Omental fat pad (tissue), 4 donors: Measurements from ENCODE around the gene SUCNR1. TPM values are rescaled to one million over a fixed set of nuclear protein-coding genes. Genes with fewer than 3 reads are reported as not detected.

Experiments used
- ATAC-seq: fragments of 150-250 bp; one replicate; pipeline ENCODE4 v1.9.1; 2016; ENCODE audit warnings: mild to moderate bottlenecking, moderate library complexity; ENCODE audit not compliant: low FRiP score
- DNase-seq: peaks from one replicate; pipeline ENCODE4 v3.0.0-alpha.2; 2019; ENCODE audit warnings: low spot score
- total RNA-seq, 4 donors: library from RNA; depleted of rRNA; stranded (reverse); fragments of >200 nt; gene quantifications; one replicate each; pipeline ENCODE4 v1.1.0, GENCODE V29; 2016
- TF ChIP-seq, protein P1 (sequence below), 3 donors: fragments of 450-650 bp; IDR thresholded peaks; one replicate each; pipeline ENCODE4 v1.5.1; 2016 to 2017; ENCODE audit warnings: antibody characterized with exemption in 3 of 3, mild to moderate bottlenecking in 3 of 3, moderate library complexity in 2 of 3

SUCNR1 gene
- total RNA-seq, 4 donors from 2014 or later = 1.1 to 2.8 (median 2.5) TPM

DNA sequence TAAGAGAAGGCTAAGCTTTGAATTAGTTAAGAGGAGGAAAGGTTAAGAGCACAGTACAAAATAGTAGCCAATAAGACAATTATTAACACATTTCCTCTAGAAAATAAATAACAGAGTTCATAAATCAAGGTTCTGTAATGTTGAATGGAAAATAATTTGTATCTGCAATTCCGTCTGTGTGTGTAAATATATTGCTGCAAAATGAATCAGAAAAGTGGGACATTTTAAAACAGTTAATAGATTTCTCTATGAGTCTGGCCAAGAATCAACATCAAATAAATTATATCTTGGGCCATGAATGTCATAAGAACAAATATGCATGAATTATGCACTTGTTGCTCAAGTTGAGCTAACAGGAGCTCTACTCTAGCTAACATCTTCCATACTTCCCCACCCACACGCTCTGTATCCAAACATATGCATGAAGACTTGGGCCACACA, 14.2 kb upstream of the SUCNR1 start:
- TF ChIP-seq, protein P1, sequence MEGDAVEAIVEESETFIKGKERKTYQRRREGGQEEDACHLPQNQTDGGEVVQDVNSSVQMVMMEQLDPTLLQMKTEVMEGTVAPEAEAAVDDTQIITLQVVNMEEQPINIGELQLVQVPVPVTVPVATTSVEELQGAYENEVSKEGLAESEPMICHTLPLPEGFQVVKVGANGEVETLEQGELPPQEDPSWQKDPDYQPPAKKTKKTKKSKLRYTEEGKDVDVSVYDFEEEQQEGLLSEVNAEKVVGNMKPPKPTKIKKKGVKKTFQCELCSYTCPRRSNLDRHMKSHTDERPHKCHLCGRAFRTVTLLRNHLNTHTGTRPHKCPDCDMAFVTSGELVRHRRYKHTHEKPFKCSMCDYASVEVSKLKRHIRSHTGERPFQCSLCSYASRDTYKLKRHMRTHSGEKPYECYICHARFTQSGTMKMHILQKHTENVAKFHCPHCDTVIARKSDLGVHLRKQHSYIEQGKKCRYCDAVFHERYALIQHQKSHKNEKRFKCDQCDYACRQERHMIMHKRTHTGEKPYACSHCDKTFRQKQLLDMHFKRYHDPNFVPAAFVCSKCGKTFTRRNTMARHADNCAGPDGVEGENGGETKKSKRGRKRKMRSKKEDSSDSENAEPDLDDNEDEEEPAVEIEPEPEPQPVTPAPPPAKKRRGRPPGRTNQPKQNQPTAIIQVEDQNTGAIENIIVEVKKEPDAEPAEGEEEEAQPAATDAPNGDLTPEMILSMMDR (IDR thresholded peaks at IDR 0.05) = no peak
- ATAC-seq (peak; percentile 71), DNase-seq (no peak)

DNA sequence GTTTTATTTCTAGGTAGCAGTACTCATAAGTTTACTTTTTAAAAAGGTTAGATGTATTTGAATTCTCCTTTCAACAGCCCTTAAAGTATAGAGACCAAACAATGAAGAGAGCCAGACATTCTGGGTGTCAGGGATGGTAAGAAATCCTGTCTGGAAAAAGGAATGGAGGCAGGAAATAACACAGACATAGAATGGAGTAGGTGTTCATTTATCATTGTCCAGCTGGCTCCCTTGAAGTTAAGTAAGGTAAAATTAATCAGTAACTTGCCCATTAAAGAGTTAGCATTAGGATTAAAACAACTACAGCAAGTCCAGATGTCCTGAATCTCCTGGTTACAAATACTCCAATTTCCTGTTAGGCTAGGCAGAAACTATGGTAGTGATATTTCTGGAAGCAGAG, 13.5 kb upstream of the SUCNR1 start:
- DNase-seq = no peak
- TF ChIP-seq, protein P1 (IDR thresholded peaks at IDR 0.05) = no peak
- ATAC-seq = no peak

DNA sequence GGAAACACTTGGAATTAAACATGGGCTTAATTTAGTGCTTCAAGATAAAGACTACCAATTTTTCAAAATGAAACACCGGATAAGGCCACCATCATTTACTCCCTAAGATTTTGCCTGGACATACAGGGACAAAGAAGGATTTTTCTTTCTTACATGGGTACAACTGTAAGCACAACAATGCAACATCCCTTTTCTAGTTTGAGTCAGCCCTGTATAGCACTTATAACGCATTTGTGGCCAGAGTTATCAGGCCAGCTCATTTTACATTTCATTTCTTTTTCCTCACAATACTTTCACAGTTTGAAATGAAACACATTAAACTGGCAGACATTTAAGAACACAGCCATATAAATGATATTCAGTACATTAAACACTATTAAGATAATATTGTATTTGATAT, 9.8 kb upstream of the SUCNR1 start:
- no peak for DNase-seq
- TF ChIP-seq, protein P1 (IDR thresholded peaks at IDR 0.05) = no peak
- no peak for ATAC-seq

DNA sequence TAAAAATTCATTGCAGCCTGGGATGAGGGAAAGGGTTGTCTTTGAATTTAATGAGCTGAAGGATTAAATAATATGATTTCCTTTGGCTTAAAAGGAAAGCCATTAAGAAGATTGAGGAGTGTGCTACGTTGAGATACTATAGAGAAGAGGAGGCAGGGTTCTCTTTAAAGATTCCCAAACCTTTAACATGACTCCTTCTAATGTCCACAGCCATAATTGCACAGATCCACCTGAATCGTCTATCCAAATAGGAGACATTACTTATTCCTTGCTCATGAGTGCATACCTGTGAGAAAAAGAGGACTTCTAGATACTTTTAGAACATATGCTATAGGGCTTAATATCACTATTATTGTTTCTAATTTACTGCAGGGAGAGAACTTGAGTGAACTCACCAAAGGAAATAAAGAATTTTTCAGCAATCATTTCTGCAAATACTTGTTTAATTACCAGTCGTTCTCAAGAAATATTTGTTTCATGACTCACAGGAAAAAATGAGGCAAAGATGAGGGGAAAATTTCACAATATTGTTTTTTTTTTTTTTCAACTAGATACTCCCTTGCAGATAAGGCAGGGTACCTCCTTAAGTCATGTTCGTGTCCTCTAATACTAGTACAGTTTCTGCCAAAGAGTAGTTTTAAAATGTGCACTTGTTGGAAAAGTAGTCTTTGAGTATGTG, 8.9 kb upstream of the SUCNR1 start:
- TF ChIP-seq, protein P1 (IDR thresholded peaks at IDR 0.05) = no peak
- DNase-seq (no peak), ATAC-seq (peak; percentile 71)

DNA sequence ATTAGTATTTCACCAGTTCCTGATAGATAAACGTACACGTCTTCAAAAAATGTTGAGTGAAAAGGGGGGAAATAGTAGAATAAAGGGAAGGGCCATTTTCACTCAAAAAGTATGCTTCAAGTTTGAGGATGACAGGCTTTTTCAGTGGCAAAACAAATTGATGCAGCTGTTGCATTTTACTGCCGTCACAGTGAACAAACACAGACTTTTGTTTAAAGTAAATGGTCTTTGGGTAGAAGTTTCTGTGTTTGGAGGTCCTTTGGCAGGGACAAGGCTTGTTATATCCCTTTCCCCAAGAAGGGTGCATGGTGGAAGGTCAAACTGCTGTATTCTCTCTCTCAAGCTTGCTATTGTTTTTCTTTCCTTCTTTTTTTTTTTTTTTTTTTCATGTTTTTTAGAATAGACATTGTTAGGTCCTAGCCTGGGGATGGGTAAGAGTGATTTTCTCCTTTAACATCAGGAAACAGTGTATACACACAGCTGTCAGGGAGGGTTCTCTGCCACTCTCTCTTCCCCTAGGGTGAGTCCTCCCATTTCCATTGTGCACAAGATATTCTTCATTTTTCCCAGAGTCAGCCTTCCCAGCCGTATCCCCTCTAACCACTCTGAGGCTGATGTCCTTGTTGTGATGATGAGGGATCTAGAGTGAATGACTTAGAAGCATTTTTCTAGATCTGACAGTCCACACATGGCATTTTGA, 6.6 kb upstream of the SUCNR1 start:
- no peak for DNase-seq
- ATAC-seq = no peak
- TF ChIP-seq, protein P1 (IDR thresholded peaks at IDR 0.05) = no peak

DNA sequence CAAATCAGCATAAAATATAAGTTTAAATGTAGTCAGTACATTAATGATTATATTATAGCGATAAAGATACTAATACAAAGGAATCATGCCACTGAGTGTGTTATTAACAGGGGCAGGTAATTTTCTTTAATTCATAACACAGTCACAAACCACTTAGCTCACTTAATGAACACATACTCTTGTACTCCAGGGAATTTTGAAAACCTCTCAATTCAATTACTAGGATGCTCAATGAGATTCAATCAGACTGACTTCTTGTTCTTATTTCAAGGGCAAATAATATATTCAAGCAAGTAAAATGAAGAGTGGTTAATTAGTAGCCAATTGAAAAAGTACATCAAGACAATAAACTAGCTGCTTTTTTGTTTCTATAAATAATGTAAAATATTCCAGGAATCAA, 5.8 kb upstream of the SUCNR1 start:
- DNase-seq (no peak), ATAC-seq (no peak)
- TF ChIP-seq, protein P1 (IDR thresholded peaks at IDR 0.05) = no peak

DNA sequence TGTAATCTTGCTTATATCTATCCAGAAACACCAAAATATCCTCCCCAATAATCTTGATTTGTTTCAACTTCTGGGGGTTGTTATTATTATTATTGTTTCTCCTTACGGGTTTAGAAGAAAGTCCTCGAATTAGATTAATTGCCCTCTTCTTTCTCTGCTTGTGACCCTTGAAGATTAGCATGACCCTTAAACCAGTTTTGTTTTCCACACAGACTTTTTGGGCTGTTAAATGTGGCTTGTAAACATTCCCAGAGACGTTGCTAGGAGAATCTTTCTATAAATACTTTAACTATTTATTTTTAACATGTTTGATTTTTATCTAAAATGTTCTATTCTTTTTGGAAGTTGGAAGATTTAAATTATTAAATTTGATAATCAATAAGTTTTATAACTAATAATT, 4.3 kb upstream of the SUCNR1 start:
- TF ChIP-seq, protein P1 (IDR thresholded peaks at IDR 0.05) = no peak

More for the DNA sequence above, 4.3 kb upstream of the SUCNR1 start:
- DNase-seq (no peak), ATAC-seq (no peak)
